GM21576 (cell line): Measurements from ENCODE around the gene PCNX1.

Experiments
- ATAC-seq: cut with Tn5 transposase; IDR thresholded peaks from one replicate; pipeline ENCODE4 v1.9.1; 2021; ENCODE audit warnings: mild to moderate bottlenecking, moderate library complexity; ENCODE audit not compliant: unreplicated experiment

PCNX1 gene

DNA sequence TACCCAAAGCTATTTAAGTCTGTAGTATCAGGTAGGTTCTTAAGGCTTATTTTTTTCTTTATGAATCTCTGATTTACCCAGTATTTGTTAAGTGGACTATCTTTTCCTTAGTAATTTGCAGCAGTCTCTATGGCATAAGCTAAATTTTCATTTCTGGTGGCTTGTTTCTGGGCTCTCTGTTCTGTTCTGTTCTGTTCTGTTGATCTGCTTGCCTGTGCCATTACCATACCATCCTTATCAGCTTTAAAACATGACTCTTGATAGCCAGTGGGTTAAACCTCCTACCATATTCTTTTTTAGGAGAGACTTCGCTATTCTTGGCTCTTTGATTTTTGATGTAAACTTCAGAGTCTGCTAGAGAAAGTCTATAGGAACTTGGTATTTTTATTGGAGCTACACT is 46.8 kb downstream of the PCNX1 start:
- ATAC-seq: no peak

DNA sequence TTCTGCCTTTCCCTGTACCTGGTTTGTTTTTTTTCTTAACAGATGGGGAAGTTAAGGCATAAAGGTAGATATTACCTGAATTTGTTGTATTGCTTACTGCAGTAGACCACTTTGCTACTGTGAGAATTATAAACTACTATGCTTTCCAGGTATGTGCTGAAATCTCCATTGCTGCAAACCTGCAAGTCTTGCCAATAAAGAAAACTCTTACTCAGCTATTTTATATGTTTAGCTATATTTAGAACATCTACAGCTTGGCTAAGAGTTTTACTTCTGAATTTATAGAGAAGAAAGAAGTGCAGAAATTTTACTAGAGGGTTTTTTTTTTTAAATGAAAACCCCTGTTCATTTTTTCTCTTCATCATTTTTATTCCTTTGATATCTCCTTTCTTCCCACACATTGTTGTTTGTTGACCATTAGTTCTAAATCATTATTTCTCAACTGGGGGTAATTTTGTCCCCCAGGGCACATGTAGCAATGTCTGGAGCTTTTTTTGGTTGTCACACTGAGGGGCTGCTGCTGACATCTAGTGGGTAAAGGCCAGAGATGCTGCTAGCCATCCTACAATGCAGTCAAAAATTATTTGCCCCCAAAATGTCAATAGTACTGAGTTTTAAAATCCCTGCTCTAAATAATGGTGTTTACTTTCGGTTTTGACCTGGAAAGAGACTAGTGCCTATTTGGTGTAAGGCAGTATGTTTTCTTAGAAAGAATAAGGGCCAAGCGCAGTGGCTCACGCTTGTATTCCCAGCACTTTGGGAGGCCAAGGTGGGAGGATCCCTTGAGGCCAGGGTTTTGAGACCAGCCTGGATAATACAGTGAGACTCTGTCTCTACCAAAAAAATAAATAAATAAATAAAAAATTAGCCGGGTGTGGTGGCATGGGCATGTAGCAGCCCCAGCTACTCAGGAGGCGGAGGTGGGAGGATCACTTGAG is 48.6 kb downstream of the PCNX1 start:
- ATAC-seq: no peak

DNA sequence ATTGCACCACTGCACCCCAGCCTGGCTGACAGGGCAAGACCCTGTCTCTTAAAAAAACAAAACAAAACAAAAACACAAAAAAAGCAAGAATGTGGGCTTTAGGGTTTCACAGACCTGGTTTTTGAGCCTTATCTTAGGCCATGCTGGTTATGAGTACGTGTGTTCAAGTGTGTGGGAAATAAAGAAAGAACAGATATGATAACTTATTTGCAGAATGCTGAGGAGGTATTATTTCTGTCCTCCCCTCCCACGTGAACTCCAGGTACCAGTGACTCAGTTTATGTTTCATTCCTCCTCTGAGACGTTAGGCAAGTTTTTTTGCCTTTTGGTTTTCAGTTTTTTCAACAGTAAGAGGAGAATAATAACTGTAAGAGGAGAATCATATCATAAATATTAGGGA is 49.3 kb downstream of the PCNX1 start:
- no peak for ATAC-seq

DNA sequence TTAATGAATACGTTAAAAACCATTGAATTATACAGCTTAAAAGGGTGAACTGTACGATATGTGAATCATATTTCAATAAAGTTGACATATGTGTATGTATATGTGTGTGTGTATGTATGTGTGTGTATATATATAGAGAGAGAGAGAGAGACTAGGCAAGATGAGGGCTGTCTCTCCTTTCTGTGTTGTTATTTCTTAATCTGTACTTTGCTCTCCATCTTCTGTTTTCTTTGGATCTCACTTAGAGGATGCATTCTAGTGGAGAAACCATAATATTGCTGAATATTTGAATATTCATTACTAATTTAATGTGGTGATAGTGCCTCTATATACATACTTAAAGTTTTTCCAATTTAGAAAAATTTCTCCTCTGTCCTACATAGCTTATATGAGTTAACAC is 50.5 kb downstream of the PCNX1 start:
- ATAC-seq: no peak

DNA sequence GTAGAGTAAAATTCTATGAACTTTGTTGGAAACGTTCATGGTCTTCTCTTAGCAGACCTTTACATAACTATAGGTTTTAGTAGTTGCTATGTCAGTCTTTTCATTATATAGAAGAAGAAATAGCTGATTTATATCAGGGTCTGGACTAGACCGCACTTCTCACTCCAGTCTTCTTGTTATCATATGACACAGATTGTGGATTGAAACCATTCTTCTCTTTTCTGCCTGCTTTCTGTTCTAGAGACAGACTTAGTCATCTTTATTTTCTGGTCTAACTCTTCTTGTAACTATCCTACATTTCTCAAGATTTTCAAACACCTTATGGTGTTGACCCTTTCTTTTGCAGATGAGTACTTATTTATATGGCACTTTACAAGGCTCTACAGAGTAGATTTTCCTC is 55.7 kb downstream of the PCNX1 start:
- no peak for ATAC-seq

DNA sequence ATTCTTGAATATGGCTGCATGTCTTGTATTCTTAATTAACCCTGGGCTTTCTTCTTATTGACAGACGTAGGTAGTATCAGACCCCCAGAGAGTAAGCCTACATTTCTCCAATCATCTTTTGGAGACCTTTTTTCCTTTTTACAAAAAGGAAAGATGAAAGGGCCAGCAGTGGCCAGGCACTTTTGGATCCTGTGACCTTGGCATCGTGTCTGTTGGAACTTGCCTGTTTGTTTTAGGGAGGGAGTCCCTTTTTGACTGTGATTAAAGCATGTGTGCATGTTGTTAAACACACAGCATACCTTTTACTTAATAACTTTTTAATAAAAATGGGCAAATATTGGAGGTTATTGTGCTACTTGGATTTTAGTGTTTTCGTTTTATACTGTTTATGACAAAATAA is 57.2 kb downstream of the PCNX1 start:
- ATAC-seq: no peak

DNA sequence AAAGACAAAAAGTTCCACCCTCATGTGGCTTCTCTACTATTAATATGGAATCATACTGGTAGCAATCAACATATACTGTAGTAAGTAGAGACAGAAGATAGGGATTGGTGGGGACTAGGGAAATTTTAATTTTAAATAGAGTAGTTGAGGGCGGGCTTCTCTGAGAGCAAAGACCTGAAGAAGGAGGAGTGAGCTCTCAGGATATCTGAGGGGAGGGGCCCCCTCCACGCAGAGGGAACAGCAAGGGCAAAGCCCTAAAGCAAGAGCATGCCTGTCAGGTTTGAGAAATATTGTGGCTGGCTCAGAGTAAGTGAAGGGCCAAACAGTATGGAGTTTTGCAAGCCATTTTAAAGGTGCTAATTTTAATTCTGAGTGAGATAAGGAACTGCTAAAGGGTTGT is 64.3 kb downstream of the PCNX1 start:
- ATAC-seq: no peak

DNA sequence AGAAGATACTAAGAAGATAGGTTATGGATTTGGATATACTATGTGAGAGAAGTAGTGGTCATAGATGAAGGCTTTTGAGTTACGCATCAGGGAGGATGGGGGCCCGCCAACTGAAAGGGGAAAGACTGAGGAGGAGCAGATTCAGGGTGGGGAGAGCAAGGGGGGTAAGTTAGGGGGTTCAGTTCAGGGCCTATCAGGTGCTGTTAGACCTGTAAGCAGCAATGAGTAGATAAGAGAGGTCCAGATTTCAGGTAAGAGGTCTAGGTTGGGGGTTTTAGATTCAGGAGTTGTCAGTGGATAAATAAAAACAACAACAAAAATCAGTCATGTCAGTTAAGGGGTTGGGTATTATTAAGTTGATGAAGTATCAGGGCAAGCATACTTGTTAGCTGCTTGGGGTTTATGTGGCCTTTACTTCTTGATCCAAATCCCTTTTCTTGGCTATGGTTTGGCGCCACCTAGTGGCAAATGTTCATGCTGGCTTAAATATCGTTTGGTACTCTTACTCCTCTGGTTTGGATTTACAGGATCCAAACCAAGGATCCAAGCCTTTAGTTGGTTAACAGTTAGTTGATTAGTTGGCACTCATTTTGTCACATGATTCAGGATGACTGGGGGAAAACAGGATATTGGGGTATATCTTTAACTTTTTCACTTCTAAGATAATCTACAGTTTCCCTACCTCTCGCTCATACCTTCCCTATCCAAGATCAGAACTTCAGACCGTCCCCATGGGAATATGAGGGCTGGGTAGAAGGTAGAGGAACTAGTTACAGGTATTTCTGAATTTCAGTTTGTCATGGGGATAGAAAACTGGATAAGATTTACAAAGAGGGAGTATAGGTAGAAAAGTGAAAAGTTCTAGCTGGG is 65.1 kb downstream of the PCNX1 start:
- peak; percentile 55 for ATAC-seq

DNA sequence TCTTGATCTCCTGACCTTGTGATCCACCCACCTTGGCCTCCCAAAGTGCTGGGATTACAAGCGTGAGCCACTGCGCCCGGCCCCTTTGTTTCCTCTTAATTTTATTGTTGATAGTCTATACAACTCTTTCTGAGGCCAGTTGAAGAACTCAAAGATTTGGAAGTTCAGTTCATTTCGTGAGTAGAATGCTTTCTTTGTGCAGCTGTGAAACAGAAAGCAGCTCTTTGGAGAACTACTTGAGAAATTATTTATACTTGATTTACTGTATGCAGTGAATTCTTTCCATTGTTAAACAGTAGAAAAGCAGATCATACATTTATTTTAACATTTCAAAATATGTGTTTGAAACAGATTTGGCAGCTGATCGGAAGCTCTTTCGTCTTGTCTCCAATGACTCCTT is 69.3 kb downstream of the PCNX1 start:
- no peak for ATAC-seq

DNA sequence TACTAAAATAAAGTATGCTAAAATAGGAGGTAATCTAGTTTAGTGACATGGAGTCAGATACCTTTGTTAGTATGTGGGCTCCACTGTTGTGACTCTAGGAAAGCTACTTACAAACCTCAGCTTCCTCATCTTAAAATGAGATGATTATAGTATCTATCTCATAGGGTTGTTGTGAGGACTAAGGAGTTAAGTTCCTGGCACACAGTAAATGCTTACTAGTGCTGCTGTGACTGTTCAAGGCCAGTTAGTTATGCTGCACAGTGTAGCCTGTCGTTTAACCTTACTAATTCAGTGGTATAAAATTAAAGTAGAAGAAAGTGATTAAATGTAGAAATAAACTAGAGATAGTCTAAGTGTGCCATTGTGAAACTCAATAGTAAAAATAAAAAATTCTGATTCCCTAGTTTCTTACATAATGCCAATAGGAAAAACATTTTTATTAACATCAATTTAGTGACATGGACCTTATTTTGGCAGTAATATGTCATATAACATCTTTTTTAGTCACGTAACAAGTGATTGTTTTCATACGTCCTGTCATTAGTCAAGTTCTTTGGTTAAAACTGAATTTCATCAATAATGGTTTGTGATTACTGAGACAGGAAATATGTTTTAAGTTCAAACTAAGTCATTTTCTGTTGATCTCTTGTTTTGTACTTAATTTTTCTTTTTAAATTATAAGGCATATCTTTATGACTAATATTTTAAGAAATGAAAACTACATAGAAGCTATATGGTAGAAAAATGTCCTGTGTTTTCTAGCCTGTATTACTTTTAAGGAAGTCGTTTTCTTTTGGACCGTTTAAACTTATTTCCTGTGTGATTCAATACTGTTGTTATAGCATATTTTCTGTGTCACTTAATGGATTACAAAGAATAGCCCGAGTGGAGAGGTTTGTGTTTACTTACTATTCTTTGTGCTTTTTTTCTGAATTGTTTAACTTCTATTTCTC is 74.0 kb downstream of the PCNX1 start:
- no peak for ATAC-seq

DNA sequence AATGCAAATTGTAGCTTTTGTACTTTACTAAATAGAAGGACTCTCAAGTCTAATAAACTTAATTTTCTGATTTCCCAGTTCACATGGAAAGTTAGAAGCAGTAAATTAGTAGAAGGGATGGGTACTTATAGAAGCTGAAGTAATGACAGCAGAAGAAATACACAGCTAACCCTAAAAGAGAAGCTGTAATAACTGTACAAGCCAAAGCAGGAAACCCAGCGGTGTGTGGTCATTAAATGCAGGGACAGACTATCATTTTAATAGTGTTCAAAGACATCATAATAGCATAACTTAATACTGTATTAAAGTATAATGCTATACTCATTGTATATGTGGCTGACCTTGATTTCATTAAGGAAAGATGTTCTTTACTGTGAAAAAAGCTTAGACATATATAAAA is 74.9 kb downstream of the PCNX1 start:
- ATAC-seq: no peak

DNA sequence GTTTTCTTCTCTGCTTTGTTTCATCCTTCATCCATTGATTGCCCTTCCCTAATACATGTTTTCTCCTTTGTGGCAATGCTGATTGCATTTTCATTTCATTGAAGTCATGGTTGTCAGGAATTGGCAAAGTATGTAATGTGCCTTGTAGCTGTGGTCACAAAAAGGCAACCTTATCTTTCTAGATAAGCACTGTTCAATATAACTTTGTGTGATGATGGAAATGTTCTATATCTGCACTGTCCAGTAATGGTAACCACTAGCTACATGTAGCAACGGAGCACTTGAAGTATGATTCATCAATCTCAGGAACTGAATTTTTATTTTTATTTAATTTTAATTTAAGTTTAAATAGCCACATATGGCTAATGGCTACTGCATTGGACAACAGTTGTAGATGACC is 79.8 kb downstream of the PCNX1 start:
- ATAC-seq: no peak

DNA sequence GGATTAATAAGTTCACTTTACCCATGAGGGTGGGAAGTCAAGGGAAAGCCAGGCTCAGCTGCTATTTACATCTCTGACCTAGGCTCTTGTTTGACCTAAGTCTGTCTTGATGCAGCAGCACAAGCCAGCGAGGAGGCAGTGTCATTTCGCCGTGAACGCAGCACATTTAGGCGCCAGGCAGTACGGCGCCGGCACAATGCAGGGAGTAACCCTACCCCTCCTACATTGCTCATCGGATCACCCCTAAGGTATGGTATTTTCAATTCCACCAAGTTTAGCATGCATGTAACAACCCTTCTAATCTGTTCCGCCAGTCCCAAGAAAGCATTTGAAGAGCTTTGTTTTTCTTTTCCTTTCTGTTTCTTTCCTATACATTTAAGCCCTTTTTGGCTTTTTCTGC is 81.2 kb downstream of the PCNX1 start:
- no peak for ATAC-seq

DNA sequence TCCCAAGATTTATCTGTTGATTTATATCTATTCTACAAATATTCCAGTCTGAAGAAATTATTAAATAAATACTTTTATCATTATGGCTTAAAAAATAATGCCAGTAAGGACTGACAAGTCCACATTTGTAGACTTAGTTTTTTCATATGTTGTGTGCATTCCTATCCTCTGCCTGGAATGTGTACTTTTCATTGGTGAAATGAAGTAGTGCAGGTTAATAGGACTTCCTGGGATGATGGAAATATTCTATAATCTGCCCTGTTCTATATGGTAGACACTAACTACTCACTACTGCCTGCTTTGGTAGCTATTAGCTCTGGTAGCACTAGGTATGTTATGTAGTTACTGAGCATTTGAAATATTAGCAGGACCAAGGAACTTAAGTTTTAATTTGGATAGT is 86.7 kb downstream of the PCNX1 start:
- no peak for ATAC-seq

DNA sequence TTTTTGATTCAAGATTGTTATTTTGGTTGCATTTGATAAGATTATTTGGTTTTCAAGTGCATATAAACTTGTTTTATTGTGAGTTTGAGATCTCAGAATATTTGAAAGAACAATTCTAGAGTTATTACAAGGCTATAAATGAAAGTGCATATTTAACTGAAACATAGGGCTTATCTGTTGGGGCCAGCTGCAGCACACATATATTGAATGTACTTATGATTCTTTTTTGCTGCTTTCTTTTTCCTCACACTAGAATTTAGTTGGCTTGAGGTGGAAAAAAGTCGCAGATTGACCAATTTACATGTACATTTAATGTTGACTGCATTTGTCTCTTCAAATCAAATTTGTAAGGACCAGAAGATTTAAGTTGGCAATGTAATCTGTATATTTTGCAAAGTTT is 88.0 kb downstream of the PCNX1 start:
- ATAC-seq: no peak

DNA sequence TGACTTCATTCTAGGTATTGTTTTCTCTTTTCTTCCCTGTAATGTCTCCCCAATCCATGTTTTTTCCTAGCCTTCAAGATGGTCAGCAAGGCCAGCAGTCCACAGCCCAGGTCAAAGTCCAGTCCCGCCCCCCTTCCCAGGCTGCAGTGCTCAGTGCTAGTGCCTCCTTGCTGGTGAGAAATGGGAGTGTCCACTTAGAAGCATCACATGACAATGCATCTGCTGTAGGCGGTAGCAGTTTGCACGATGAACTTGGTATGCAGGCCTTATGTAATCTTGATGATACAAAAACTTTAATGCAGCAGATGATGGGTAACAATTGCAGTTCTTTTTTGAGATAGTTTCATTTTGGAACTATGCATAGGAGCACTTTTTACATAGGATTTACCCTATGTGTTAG is 88.4 kb downstream of the PCNX1 start:
- ATAC-seq: no peak

DNA sequence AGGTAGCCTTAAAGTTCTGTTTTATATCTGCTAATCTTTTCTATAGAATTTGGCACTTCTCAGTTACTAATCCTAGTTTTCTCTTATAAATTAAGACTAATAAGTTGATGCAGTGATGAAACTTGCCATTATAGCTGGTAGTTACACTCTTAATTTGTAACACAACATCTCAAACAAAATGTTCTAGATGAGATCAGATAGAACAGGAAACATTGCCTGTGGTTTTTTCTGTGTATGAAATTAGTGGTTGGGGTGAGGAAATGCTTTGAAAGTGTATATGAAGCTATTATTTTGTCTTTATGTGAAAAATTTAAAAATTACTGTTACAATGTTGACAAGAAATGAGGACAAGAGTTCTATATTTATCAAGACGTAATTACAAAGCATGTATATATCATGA is 91.9 kb downstream of the PCNX1 start:
- ATAC-seq: no peak

DNA sequence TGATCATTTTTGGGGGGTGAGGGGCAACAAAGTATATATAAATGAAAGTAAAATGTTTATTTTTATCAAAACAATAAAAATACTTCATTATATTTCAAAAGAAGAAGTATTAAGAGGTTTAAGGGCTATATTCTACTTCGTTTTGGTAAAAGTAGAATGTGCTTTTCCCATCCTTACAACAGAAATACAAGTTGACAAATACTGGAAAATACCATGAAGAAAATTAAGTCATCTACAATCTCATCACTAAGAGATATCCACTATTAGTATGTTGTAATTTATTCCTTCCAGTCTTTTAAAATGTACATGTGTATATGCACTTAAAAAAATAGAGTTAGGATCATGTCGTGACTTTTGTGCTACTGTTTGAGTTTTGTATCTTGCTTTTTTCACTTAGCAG is 92.8 kb downstream of the PCNX1 start:
- no peak for ATAC-seq

DNA sequence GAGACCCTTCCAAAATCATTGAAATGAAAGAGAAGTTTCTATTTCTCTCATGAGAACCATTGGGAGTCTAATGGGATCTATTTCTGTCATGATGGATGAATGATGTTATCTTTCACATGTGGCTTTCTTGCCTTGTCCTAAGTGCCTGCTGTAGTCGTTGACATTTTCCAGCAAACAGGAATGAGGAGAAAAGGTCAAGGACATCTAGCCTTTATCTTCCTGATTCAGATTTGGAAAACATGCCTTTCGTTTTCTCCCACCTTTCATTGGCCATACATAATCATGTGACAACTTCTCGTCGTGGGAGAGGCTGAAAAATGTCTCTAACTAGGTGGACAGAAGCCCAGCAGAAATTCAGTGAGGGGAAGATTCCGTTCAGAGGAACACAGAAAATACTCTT is 94.5 kb downstream of the PCNX1 start:
- ATAC-seq: no peak

DNA sequence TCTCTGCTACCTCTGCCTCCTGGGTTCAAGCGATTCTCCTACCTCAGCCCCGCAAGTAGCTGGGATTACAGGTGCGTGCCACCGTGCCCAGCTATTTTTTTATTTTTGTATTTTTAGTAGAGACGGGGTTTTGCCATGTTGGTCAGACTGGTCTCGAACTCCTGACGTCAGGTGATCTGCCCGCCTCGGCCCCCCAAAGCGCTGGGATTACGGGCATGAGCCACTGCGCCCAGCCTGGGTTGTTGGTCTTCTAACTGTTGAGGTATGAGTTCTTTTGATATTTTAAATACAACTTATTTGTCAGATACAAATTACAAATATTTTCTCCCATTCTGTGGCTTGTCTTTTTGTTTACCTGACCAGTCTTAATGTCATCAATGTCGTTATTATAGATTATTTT is 95.9 kb downstream of the PCNX1 start:
- no peak for ATAC-seq

DNA sequence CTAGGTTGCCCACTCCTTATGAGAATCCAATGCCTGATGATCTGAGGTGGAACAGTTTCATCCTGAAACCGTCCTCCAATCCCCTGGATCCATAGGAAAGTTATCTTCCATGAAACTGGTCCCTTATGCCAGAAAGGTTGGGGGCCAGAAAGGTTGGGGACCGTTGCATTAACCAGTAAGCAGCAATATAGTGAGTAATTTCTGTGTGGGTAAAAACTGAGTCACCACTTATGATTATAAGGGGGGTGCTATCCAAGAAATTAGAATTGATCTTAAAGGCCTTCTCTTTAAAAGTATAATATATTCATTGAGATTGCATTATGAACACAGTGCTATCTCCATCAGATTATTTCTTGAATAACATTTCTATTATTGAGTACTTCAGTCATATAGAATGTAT is 97.2 kb downstream of the PCNX1 start:
- no peak for ATAC-seq
